ES-I3 (cell line): ENCODE data around the gene SORT1.
"Not testable (repeated sequence)": the region's sequence is repeated elsewhere in the genome, so short reads cannot be mapped to it uniquely, and the experiment has no call there.

Experiments used
- H3K36me3 ChIP-seq: 2 replicates; pipeline ENCODE4 v1.6.1; 2013; ENCODE audit warnings: mild to moderate bottlenecking, low read length, control low read depth, moderate library complexity; ENCODE audit not compliant: insufficient read depth
- H3K4me1 ChIP-seq: 2 replicates; pipeline ENCODE4 v1.6.1; 2013; ENCODE audit warnings: mild to moderate bottlenecking, control low read depth, low read length; ENCODE audit not compliant: insufficient read depth
- H3K9ac ChIP-seq: 2 replicates; pipeline ENCODE4 v1.6.1; 2013; ENCODE audit warnings: low read depth, mild to moderate bottlenecking, low read length, moderate library complexity
- H3K9me3 ChIP-seq: 2 replicates; pipeline ENCODE4 v1.6.1; 2013; ENCODE audit warnings: mild to moderate bottlenecking, low read length, moderate library complexity; ENCODE audit not compliant: control insufficient read depth, insufficient read depth

The SORT1 gene

DNA sequence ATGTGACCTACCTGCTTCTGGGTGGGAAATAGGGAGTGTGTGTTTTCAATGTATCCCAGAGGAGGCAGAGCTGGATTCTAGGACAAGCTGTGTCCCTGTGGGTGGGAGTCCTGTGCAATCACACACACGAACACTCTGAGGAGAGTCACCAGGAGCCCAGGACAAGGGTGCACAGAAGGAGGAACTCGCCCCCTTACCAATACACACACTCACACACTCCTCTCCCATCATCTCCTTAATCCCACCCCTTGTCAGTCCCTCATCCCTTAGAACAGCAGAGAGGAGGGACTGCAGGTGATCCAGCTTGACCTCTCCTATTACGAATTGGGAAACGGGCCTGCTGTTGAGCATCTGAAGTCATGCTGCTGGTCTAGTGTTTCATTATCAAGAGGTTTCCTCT, 82.4 kb downstream of the SORT1 start:
- Histone ChIP-seq H3K4me1 (no peaks in the 10 kb centered on the region), H3K9me3 (no peaks in the 10 kb centered on the region), H3K36me3 (peaks cover 24% of the 10 kb centered on the region), H3K9ac (no peak overlapping the region)

DNA sequence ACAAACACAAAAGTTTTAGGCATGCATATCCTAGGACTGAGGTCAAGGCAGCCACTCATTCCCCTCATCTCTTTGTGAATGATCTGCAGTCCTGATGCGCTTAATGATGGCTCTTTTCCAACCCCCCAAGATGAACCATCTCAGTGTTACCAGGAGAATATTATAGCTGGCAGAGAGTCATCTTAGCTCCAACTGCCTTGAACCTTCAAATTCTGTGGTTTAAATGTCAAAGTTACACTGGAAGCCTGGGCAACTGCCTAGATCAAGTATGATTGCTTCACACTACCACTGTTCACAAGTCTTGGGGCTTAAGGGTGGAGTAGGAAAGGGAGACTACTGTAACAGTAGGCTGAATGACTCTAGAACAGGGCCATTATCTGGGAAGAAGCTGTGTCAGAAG, 82.9 kb downstream of the SORT1 start:
- H3K4me1 ChIP-seq, result no peaks in the 10 kb centered on the region

DNA sequence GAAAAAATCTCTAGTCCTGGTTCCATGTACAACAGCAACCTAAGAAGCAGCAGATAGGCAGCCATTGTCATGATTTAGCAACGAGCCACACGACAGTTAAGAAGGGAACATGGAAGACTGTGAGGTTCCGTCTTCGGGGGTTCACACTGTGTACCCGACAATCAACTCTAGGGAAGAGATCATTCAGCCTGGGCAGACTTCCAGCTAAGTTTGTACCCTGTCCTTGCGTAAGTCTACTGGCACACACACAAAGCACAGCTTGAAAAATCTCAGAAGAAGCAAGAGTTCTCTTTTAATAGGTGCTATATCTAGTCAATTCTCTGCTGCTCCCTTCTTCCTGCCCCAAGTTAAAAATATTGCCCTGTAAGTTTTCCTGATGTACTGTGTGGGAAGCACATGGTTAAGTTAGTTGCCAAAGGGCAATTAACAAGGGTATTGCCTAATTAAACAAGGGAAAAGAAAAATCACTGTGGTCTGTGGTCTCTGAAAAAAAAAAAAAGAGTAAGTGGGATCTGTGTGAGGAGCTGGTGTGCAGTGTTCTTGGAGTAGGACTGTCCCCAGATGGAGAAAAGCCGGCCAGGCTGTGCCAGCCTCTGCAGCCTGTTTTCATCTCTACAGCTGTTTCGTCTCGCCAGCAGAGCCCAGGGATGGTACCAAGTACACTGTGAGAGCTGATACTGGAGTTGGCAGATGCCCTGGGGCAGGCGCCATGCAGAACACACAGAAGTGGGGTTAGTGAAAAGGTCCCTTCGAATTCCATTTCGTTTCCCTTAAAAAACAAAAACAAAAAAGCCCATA, 84.5 kb downstream of the SORT1 start:
- H3K36me3 ChIP-seq, result peaks cover 23% of the 10 kb centered on the region
- H3K9me3 ChIP-seq, result no peaks in the 10 kb centered on the region
- no peak overlapping the region for H3K9ac ChIP-seq
- H3K4me1 ChIP-seq, result no peaks in the 10 kb centered on the region

More for the DNA sequence above, 82.9 kb downstream of the SORT1 start:
- peaks cover 23% of the 10 kb centered on the region for H3K36me3 ChIP-seq
- no peaks in the 10 kb centered on the region for H3K9me3 ChIP-seq
- no peak overlapping the region for H3K9ac ChIP-seq

DNA sequence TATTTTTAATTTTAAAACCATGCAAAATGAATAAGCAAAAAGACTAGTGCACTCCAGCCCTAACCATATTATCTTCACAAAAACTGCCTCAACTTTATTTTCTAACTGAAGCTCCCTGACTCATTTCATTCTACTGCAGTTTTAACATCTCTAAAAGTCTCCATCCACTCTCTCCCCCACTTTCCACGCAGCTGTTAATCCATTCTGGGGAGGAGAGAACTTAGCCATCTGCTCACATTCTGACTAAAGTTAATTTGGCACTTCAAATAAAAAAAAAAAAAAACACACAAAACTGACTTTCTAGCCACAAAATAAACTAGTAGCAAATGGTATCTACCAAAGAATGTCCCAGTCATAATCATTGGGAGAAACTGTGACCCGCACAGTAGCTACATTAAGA, 85.5 kb downstream of the SORT1 start:
- Histone ChIP-seq H3K9ac (no peak overlapping the region), H3K36me3 (peaks cover 19% of the 10 kb centered on the region), H3K4me1 (peaks cover 6% of the 10 kb centered on the region; the same call in 1 of the 2 replicates), H3K9me3 (no peaks in the 10 kb centered on the region)

DNA sequence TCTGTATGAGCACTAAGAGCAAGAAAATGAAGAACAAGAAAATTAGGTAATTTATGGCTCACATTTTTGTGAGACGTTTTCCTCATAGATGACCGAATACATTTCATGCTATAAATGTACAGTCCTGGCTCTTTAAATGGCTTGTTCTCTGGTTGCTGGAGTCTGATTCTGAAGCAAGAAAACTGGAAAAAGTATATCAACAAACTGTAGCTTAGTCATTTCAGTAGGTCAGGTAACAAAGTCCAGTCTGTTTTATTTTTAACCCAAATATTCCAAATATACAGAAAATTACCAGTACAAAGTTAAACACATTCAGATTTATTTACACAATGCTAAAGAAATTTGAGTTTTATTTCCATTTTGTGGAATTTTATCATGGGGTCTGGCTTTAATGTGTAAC, 88.4 kb downstream of the SORT1 start:
- peaks cover 9% of the 10 kb centered on the region for H3K36me3 ChIP-seq
- H3K4me1 ChIP-seq, result peaks cover 23% of the 10 kb centered on the region
- H3K9ac ChIP-seq, result no peak overlapping the region
- H3K9me3 ChIP-seq, result no peaks in the 10 kb centered on the region

DNA sequence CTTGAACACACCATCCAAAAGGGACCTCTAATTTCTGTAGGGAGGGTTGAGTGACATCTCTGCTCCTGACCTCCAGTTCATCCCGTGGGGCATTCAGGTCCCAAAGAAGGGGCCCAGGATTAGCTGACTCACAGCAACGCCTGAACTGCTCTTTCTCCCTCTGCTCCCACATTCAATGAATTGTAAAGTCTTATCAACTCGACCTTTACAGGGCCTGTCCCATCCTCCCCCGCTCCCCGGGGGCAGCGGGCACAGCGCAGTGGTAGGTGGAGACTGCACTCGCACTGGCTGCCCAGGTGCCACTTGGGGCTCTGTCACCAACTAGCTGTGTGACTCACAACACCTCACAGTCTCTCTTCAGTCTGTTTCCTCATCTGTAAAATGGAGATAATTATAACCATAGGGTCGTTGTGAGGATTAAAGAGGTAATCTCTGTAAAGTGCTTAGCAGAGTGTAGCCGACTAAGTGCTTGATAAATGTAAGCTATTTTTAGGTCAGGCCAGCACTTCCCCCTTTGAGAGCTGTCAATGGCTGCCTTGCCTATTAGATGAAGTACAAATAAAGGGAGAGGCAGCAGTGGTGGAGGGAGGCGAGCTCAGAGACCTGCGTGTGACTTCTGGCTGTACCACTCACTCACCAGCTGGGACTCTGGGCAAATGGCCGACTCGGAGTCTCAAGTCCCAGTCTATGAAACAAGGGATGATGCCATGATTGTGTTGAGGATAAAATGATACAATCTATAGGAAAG, 90.3 kb downstream of the SORT1 start:
- Histone ChIP-seq H3K9me3 (no peaks in the 10 kb centered on the region), H3K36me3 (peaks cover 3% of the 10 kb centered on the region), H3K4me1 (peaks cover 23% of the 10 kb centered on the region), H3K9ac (no peak overlapping the region)

DNA sequence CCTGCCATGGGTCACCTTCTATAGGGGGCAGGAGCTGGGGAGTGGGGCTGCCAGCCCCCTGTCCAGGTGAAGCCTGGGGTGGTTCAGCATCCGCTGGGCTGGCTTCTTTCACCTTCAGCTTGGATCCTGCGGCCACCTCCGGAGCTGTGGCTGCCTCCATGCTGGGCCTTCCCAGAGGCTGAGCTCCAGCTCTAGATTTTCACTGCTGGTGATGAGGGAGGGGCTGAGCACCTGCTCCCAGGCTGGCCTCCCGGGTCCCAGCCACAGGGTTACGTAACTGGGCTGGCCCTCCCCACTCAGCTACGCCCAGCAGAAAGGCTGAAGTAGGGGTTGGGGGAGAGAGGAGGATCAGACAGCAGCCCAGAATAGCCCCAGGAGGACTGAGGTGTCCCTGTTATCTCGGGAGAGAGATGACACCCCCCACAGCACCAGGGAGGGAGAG, 90.9 kb downstream of the SORT1 start, which contains the start of gene MYBPHL:
Gene MYBPHL (minus strand): TSS at position 180 of the 442 bp plus-strand sequence. CDS start 20 bp downstream, at position 160.
- H3K36me3 ChIP-seq, result peaks cover 3% of the 10 kb centered on the region
- no peak within 1 kb of the TSS for H3K9ac ChIP-seq
- peaks cover 23% of the 10 kb centered on the region for H3K4me1 ChIP-seq
- H3K9me3 ChIP-seq, result no peaks in the 10 kb centered on the region

DNA sequence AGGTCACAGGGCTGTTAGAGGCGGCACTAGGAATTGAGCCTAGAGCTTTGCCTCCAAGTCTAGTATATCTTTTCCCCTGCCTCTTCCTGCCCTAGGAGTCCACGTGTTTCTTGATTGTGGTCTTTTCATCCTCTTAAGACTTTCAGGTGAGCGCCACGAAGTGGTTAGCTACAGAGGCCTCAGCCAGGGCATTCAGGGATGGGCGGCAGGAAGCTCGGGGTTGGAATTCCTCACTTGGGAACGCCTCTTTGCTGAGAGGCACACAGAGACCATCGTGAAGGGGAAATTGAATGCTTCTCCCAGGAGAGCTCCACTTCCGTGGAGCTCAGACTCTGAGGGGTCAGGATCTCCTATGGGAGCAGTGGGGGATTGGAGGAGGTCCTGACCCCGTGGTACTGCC, 91.7 kb downstream of the SORT1 start:
- not testable (repeated sequence) for H3K9ac ChIP-seq, H3K9me3 ChIP-seq, H3K36me3 ChIP-seq
- peaks cover 23% of the 10 kb centered on the region for H3K4me1 ChIP-seq

DNA sequence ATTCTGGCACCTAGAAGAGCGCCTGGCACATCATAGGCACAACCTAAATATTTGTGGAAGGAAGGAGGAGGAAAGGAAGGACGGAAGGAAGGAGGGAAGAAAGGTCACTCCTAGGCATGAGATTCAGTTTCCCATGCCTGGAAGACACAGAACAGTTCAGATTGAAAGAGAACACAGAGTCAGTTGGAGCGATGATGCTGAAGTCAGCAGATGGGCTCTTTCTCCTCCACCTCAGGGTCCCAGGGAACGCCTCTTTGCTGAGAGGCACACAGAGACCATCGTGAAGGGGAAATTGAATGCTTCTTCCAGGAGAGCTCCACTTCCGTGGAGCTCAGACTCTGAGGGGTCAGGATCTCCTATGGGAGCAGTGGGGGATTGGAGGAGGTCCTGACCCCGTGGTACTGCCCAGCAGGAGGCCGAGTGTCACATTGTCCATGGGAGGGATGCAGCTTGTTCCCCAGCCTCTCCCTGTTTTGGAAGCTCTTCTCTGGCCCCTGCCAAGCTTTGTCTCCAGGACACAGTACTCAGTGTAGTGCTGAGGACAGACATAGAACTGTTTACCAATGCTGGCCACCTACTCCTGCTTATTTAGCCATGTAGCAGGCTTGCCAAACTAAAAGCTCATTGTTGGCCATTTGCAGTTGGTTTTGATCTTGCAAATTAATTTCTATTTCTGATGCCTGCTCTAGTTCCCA, 93.3 kb downstream of the SORT1 start:
- Histone ChIP-seq H3K36me3 (no peaks in the 10 kb centered on the region), H3K9me3 (no peaks in the 10 kb centered on the region), H3K4me1 (peaks cover 23% of the 10 kb centered on the region), H3K9ac (no peak overlapping the region)

DNA sequence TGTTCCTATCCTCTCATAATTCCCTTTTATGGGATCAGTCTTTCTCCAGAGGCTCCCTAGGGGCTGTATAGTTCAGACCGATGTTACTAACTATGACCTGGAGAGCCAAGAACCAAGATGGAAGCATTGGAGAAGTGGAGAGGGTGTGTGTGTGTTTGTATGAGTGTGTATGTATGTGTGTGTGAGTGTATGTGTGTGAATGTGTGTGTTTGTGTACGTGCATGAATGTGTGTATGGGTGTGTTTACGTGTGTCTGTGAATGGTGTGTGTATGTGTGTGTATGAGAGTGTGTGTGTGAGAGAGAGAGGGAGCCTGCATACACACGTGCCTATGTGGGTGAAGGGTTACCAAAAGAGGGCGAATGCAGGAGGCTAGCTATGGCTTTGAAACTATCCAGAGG, 95.8 kb downstream of the SORT1 start:
- peaks cover 13% of the 10 kb centered on the region for H3K4me1 ChIP-seq
- no peaks in the 10 kb centered on the region for H3K36me3 ChIP-seq
- no peak overlapping the region for H3K9ac ChIP-seq
- no peaks in the 10 kb centered on the region for H3K9me3 ChIP-seq

DNA sequence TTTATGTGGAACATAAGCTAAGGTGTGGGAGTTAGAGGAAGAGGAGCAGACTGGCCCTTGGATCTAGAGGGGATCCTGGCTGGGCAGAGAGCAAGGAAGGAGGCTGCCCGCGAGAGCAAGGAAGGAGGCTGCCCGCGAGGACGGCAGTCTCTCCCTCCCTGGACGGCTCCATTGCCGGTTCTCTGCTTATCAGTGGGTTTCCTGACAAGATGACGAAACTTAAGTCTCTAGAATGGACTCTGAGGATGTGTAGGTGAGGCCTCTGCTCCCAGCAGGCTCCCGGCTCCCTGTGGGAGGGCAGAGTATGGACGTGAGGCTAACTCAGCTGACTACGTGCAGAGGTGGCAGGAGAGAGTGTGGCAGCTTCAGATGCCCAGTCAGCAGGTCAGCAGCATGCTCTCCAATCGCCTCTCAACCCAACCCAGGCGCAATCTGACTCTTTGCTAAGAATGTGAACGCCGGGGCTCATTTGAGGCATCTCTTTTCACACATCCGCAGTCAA, 97.0 kb downstream of the SORT1 start:
- peaks cover 8% of the 10 kb centered on the region; the same call in 1 of the 2 replicates for H3K4me1 ChIP-seq
- H3K9me3 ChIP-seq, result no peaks in the 10 kb centered on the region
- H3K36me3 ChIP-seq, result no peaks in the 10 kb centered on the region
- H3K9ac ChIP-seq, result no peak overlapping the region

DNA sequence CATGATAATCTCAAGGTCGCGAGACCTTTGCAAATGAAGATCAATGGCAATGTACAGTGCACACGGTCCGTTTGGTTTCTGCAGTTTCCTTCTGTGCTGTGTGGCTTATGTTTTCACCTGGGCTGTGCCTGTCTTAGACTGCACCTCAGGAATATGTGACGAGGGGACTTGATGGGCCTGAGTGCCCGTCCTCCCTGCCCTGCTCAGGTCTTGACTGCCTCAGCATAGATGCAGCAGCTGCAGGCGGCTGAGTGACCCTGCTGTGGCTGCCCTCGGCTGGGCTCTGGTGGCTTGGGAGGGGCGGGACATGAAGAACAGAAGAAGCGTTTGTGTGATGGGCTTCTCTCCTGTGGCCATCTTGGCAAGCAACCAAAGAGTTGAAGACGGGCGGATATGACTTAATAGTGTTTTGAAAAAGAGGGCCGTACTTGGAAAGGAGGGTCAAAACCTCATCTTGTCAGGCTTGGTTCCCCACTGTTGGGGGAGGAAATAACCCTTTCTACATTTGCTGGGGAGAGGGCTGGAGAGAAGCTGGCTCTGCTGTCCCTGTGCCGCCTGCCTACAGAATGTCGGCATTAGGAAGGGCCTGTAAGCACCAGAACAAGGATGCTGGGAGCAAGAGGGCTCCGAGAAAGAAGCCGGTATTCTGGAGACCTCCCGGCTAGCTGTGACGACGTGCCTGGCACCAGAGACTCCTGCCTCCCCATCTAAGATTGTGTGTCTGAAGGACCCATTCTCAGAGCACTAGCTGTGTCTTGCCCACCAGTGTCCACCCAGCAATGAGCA, 98.0 kb downstream of the SORT1 start:
- no peaks in the 10 kb centered on the region for H3K36me3 ChIP-seq
- H3K9me3 ChIP-seq, result no peaks in the 10 kb centered on the region
- 0 out of 2 replicates have a peak, but pooled peaks cover 5% of the 10 kb centered on the region for H3K4me1 ChIP-seq
- no peak overlapping the region for H3K9ac ChIP-seq

DNA sequence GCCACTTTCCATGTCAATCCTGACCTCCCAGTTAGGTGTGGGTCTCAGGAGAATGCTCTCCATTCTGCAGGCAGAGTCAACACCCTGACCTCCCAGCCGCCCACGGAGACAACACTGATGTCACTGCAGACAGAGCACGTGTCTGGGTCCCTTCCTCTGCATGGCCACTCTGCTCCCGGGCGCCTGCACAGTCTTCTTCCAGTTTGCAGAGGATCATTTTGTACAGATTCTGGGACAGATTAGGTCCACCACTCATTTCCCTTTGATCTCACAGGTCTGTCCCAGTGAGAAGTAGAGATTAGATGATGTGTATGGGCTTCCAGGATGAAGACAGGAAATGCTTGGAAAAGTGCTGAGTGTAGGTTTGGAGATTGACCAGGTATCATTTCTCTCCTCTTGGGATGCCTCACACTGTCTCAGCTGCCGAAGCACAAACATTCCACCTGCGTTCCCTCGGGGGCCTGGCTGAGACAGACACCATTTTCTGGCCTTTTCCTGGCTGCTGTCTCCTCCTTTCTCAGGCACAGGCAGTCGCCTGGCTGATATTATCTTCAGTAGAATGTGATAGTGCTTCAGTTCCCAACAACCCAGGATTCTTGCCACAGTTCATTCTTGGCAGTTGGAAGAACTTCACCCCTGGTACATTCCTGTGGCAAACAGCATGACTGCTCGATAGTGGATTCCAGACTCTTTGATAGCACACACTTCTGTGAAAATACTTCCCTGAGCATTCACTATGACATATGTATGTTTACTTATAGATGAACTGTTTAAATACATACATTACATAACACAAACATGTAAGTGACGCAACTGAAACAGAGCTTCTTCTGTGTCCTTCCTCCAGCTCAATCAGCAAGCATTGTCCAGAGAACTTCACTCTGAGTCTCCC, 98.8 kb downstream of the SORT1 start:
- no peaks in the 10 kb centered on the region for H3K9me3 ChIP-seq
- H3K36me3 ChIP-seq, result no peaks in the 10 kb centered on the region
- H3K9ac ChIP-seq, result no peak overlapping the region
- 0 out of 2 replicates have a peak, but pooled peaks cover 5% of the 10 kb centered on the region for H3K4me1 ChIP-seq
